Psoas muscle (tissue), 8 donors: ENCODE measurements around the gene GABPB1. TPM values are rescaled to one million over a fixed set of nuclear protein-coding genes. Genes with fewer than 3 reads are reported as not detected.
"Not testable (repeated sequence)": the region's sequence is repeated elsewhere in the genome, so short reads cannot be mapped to it uniquely, and the experiment has no call there.

Experiments
- ATAC-seq, 4 donors: fragments of 200-7000 bp; cut with Tn5 transposase; one replicate each; pipeline ENCODE4 v1.9.1; 2020; ENCODE audit warnings: moderate library complexity in 3 of 4, mild to moderate bottlenecking in 2 of 4
- DNase-seq, 2 donors: peaks; one replicate each; pipeline ENCODE4 v3.0.0-alpha.2; 2020
- H3K27ac ChIP-seq: fragments of 200-600 bp; one replicate; pipeline ENCODE4 v1.8.0; 2022
- H3K27me3 ChIP-seq, 3 donors: fragments of 200-600 bp in 1 of 3; one replicate each; pipeline versions ENCODE4 v1.6.1 to v1.8.0; 2013 to 2022; ENCODE audit warnings: low read length in 2 of 3, mild to moderate bottlenecking in 2 of 3, moderate library complexity in 1 of 3; ENCODE audit not compliant: insufficient read depth in 3 of 3
- H3K36me3 ChIP-seq, 2 donors: fragments of 200-600 bp in 1 of 2; one replicate each; pipeline versions ENCODE4 v1.6.1 to v1.8.0; 2013 to 2022; ENCODE audit warnings: low read depth in 1 of 2, mild to moderate bottlenecking in 1 of 2, moderate library complexity in 1 of 2; ENCODE audit not compliant: insufficient read depth in 1 of 2
- H3K4me1 ChIP-seq: fragments of 200-600 bp; one replicate; pipeline ENCODE4 v1.8.0; 2022
- H3K4me3 ChIP-seq: fragments of 200-600 bp; one replicate; pipeline ENCODE4 v1.8.0; 2022; ENCODE audit warnings: mild to moderate bottlenecking
- H3K9me3 ChIP-seq: fragments of 200-600 bp; one replicate; pipeline ENCODE4 v1.8.0; 2022
- CTCF ChIP-seq: fragments of 200-600 bp; IDR thresholded peaks from one replicate; pipeline ENCODE4 v1.8.0; 2022; ENCODE audit warnings: antibody characterized with exemption
- WGBS, 3 donors: extraction: QIAGEN DNeasy Blood & Tissue Kit; methylation state at CpG; one replicate each; pipeline versions ENCODE4 v1.1.6 to v1.1.7; 2013; 5-methylcytosine and 5-hydroxymethylcytosine counted together
- intact Hi-C, 2 donors: fragments of 100-400 bp; cut with DNase I; formaldehyde crosslinking; loops; one replicate each; pipeline versions ENCODE4 v1.11.0 to v1.14.2; 2022
- polyA plus RNA-seq, 3 donors: library from polyadenylated mRNA; stranded (reverse); fragments of 200-250 nt; gene quantifications; one replicate each; pipeline ENCODE4 v1.2.3, GENCODE V29; 2013
- total RNA-seq, 4 donors: library from RNA; stranded (reverse); fragmentation: NEBNext Ultra II Directional in 2 of 4; extraction: Animal tissue kit (Norgen Biotek cat#: 25700) in 2 of 4; gene quantifications; one replicate each; pipeline versions ENCODE4 v1.2.1 to v1.2.4, GENCODE V29; 2021 to 2023
- donor health status: healthy with polysubstance abuse.
- donor health status: DM: no; HTN: no; CAD: no; lungs with moderate emphysema.
- donor health status: Bipolar disorder and iron deficiency.
- donor health status: healthy.
- donor health status: DM: yes; HTN: yes; CAD: no.
- donor health status: DM: no; HTN: no; CAD: no.
- donor health status: DM: no; HTN: no; CAD: no.
- donor health status: DM: yes; HTN: yes; CAD: no.

GABPB1 gene
- total and polyA plus RNA-seq, 7 donors, result 5.0 to 16.7 (median 6.6) TPM

- Histone ChIP-seq H3K36me3 (no peaks in the 10 kb centered on the region), H3K4me1 (no peaks in the 10 kb centered on the region), H3K9me3 (no peaks in the 10 kb centered on the region), H3K4me3 (no peak overlapping the region), H3K27ac (no peak overlapping the region), H3K27me3 (no peaks in the 10 kb centered on the region)
- intact Hi-C loops, result no loop called here
- ATAC-seq (no peak), DNase-seq (no peak)
- 45 to 97% (median 51%) methylated on average over 1 of the region's 1 CpG for WGBS, 3 donors
- no peak for TF ChIP-seq CTCF
Measured at GRCh38 chr15:50380089-50380488, 25.1 kb upstream of the GABPB1 start.

- H3K4me3 ChIP-seq, ATAC-seq, H3K27ac ChIP-seq, H3K27me3 ChIP-seq, DNase-seq, intact Hi-C loops, H3K9me3 ChIP-seq, H3K4me1 ChIP-seq, H3K36me3 ChIP-seq: not testable (repeated sequence)
- 96 to 98% (median 97%) methylated on average over 7 of the region's 7 CpGs for WGBS, 3 donors
Measured at GRCh38 chr15:50379413-50379812, 24.4 kb upstream of the GABPB1 start.

- intact Hi-C loops, result no loop called here
- Histone ChIP-seq H3K4me1 (no peaks in the 10 kb centered on the region), H3K36me3 (no peaks in the 10 kb centered on the region), H3K4me3 (no peak overlapping the region), H3K27ac (no peak overlapping the region), H3K9me3 (no peaks in the 10 kb centered on the region), H3K27me3 (no peaks in the 10 kb centered on the region)
- WGBS, 3 donors, result 92 to 100% (median 95%) methylated on average over 1 of the region's 1 CpG
- TF ChIP-seq CTCF, result no peak
- ATAC-seq (no peak), DNase-seq (no peak)
Measured at GRCh38 chr15:50378776-50379175, 23.8 kb upstream of the GABPB1 start.

GRCh38 chr15:50377867-50378751 is 23.1 kb upstream of the GABPB1 start:
- H3K36me3 ChIP-seq, result no peaks in the 10 kb centered on the region
- intact Hi-C loops, result no loop called here
- DNase-seq, result no peak
- no peak overlapping the region for H3K4me3 ChIP-seq
- H3K27me3 ChIP-seq, result no peaks in the 10 kb centered on the region
- no peak for TF ChIP-seq CTCF
- WGBS, 3 donors, result 74 to 79% (median 76%) methylated on average over 3 of the region's 3 CpGs
- no peaks in the 10 kb centered on the region for H3K4me1 ChIP-seq
- H3K27ac ChIP-seq, result no peak overlapping the region
- ATAC-seq, result no peak
- no peaks in the 10 kb centered on the region for H3K9me3 ChIP-seq

- H3K27me3 ChIP-seq, H3K9me3 ChIP-seq, intact Hi-C loops, H3K36me3 ChIP-seq, DNase-seq, H3K4me1 ChIP-seq, H3K4me3 ChIP-seq, ATAC-seq, H3K27ac ChIP-seq: not testable (repeated sequence)
- 89 to 95% (median 92%) methylated on average over 8 of the region's 8 CpGs for WGBS, 3 donors
Measured at GRCh38 chr15:50369564-50369963, 14.6 kb upstream of the GABPB1 start.
